Skin of body (tissue), 2 donors: ENCODE data around the gene TFEB. TPM values are rescaled to one million over a fixed set of nuclear protein-coding genes. Genes with fewer than 3 reads are reported as not detected.

ENCODE experiments used
- DNase-seq: peaks from one replicate; lab custom pipeline; 2025; lab: John Stamatoyannopoulos, UW
- total RNA-seq: library from RNA; depleted of rRNA; stranded (reverse); fragments of >200 nt; gene quantifications from one replicate; pipeline ENCODE4 v1.2.3, GENCODE V29; 2014

TFEB gene
- total RNA-seq, 1 donor from 2014 or later = 4.2 TPM

DNA sequence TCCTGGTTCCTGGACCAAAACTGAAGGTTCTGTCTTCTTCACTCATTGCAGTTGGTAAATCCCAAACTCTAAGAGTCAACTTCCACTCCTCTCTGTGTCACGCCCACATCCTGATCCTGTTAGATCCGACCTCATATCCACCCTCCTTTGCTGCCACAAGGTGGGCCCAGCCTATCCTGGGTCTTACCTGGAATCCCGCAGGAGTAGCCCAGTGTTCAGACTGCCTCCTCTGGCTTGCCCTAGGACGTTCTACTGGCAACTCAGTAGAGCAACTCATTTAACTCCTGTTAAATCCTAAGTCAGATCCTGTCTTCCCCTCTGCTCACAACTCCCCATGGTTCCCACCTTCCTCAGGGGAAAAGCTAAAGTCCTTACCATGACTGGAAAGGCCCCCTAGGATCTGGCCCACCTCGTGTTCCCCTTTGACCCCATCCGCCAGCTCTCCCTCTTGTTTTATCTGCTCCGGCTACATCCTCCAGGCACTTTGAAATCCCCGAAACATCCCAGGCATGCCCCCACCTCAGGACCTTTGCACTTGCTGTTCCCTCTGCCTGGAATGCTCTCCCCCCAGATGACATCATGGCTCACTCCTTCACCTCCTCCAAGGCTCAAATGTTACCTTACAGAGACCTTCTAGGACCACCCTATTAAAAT lies 43.9 kb downstream of the TFEB start:
- no peak for DNase-seq

DNA sequence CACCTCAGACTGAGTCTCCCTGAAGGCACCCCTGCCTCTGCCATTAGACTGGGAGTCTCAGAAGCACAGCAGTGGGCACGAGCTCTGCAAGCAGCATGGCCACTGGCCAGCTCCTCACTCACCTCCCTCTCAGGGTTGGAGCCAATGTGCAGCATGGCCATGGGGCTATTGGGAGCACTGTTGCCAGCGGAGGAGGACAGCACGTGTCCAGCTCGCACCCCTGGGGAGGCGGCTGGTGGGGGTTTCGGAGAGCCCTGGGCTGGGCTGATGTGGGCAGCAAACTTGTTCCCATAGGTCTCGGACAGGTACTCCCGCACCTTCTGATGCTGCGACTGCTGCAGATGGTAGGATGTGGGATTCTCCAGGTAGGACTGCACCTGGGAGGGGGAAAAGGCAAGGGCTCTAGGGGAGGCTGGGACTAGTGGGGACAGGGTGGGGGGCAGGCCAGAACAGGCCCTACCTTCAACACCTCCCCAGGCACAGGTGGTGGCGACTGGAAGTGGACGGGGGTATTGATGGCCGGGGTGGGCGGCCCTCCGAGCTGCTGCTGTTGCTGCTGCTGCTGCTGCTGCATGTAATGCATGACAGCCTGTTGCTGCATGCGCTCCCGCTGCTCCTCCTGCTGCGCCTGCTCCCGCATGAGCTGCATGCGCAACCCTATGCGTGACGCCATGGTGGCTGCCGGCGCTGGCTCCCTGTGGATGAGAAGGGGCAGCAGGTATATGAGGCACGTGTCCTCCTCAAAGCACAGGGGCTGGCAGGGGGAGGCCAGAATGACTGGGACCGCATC lies 44.7 kb downstream of the TFEB start:
- DNase-seq = no peak

DNA sequence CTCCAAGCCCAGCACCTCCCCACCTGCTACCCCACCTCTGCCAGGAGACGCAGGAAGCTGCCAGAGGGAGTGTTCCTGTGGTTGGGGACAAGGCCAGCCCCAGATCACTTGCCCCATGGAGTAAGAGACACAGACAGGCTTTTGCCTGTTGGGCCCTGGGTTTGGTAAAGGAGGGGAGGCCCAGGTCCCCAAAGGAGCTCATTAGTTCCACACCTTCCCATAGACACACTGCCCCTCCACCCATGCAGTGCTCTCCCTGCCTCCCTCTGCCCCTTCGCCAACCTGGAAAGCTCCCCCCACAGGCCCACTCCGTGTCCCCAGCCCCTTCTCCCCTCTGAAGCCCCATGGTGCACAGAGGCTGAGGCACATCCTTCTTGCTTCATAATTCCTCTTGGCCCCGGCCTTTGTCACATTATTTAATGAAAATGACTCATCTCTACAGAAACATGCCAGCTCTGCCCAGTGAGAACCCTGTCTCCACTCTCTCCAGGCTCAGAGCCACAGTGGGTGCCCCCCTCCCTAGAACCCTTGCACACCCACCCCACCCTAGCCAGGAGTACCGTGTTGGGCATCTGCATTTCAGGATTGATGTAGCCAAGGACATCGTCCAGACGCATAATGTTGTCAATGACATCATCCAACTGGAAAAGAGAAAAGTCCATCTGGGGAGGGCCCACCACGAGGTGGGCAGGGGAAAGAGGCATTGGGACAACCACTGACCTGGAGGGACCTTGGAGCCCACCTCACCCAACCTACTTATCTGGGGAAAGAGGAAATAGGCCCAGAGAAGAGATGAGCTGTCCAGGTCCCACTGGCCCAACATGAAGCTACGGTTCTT lies 46.0 kb downstream of the TFEB start:
- no peak for DNase-seq

DNA sequence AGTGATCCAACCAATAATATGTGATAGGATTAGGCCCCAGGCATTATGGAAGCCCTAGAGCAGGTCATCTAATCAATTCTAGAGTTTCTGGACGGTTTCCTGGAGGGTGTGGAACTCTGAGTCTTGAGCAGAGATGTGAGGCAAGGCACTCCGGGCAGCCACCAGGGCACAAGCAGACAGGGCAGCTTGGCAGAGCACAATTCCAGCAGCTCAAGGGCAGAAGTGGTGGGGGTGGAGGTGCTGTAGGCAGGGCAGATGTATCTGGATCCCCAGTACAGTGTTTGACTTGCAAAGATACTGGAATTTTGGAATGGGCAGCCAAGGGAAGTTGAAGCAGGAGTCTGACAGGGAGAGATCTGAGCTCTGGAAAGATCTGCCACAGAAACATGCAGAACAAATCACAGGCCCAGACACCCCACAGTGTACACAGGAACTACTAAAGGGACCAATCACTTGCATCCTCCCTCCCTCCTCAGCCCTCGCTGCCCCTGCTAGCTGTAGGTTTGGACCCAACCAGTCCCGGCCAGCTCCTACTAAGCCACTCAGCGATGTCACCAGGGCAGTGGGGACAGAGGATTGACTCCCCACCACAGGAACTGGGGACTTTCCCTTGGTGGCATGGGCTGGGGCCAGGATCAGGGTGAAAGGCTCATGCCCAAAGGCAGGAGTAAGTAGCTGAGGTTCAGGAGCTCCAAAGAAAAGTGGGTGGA lies 47.0 kb downstream of the TFEB start:
- DNase-seq = no peak

DNA sequence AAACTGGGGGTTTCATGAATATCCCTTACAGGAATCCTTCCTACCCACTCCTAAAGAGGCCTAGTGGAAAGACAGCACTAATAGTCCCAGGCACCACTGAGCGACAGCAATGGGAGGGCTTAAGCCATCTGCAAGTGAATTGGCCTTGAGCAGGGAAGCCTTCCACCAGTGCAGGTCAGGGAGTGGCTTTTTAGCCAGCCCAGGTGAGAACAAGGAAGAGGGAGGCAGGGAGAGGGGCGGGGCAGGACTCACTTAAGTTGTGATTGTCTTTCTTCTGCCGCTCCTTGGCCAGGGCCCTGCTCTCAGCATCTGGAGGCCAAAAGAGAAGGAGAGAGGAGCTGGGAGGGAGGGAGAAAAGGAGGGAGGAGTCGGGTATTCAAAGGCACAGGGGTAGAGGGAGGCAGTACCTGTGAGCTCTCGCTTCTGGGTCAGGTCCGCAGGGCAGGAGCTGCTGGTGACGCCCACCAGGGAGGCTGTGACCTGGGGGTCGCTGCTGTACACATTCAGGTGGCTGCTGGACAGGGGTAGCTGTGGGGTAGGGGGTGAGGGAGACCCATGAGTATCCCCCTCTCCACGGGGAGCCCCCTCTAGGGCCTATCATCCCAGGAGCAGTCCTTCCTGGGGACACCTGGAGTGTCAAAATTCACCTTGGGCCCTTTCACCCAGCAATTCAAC lies 47.8 kb downstream of the TFEB start:
- no peak for DNase-seq

DNA sequence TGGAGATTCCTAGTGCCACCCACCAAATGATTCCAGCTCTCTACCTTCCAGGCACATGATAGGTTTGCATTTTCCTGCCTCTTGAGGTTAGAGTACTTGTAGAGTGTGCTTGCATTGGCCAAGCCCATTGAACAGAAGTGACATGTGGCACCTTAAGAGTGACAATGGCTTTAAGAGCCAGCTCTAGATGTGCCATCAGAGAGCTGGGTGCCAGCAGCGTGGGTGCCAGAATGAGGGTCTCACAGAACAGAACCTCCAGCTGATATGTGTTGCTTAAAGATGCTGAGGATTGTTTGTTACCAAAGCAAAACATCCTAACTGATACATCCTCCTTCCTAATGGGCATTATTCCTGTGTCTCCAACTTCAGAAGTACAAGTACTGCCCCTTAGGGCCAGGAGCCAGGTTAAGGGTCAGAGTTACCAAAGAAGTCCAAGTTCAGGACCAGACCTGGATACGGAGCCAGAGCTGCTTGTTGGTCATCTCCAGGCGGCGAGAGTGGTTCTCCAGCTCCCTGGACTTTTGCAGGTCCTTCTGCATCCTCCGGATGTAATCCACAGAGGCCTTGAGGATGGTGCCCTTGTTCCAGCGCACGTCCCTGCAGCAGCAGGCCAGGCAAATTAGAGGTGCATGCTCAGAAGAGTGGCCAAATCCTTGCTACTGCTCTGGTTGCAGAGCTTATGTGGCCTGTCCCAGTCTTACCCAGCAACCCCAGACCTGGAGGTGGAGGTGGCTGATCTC lies 49.6 kb downstream of the TFEB start:
- no peak for DNase-seq

DNA sequence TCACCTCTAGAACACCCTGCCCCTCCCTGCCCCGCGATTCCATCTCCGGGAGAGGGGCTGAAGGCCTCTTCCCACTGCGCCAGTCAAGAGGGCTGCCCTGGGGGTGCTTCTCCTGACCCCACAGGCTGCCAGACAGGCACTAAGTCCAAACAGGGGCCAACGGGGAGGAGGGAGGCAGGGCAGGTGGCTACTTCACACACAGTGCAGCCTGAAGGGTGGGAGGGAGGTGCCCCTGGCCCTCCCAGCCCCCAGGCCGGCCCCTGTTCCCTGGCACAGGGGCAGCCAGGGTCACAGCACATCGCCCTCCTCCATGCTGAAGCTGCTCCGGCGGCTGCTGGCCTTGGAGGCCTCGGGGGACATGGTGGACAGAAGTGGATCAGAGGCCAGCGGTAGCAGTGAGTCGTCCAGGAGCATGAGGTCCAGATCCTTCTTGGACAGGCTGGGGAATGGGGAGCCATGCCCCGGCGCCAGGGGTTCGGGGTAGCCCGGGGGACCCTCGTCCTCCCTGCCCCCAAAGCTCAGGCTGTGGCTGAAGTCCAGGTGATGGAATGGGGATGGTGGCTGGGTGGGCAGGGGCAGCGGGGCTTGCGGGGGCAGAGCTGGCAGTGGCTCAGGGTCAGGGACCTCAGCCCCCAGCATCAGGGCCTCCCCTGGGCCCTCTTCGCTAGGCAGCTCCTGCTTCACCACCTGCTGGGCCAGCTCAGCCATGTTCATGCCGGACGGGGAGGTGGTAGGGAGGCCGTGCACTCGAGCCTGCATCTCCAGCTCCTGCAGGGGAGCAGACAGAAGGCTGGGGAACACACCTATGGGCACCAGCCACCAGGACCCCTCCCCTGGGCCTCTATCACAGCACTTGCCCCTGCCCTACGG lies 50.9 kb downstream of the TFEB start:
- DNase-seq = no peak

DNA sequence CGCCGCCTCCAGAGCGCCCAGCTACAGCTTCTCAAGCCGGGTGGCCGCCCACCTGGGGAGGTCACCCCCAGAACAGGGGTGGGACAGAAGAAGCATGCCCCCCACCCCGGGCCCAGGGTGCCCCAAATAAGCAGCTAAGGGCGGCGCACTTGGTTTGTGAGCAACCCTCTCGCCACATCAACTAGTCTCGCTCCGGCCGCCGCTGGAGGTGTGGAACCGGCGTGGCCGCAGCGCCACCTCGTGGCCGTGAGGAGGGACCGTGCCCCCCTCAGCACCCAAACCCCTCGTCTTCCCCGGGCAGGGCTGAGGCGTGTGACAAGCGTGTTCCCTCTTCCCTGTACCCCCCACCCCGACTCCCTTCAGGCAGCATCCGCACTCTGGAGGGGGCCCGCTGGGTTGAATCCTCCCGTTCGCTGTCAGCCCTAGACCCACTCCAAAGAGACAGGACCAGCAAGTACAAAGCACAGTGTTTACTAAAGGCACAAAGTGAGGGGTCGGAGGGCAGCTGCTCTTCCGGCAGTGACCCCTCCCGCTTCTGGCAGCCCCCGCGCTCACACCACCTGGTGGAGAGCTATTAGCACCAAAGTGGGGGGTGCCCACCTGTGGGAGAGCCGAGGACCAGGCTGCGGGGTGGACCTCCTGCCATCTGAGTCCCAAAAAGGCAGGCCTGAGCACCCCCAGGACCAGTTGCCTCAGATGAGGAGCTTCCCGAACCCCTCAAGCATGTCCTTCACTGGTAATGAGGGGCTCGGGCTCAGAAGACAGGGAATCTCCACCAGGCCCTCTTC lies 51.7 kb downstream of the TFEB start:
- peak; percentile 51 for DNase-seq

DNA sequence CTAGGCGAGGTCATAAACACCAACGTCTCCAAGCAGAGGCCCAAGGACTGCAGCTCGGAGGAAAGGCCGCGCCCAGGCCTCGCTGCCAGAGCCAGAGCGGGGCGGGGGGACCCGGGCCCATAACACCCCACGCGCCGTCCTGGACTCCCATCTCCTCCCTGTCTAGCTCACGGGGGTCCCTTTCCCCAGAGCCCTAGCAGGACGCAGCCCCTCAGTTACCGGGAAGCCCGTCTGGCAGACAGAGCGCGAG lies 52.2 kb downstream of the TFEB start:
- DNase-seq = no peak

DNA sequence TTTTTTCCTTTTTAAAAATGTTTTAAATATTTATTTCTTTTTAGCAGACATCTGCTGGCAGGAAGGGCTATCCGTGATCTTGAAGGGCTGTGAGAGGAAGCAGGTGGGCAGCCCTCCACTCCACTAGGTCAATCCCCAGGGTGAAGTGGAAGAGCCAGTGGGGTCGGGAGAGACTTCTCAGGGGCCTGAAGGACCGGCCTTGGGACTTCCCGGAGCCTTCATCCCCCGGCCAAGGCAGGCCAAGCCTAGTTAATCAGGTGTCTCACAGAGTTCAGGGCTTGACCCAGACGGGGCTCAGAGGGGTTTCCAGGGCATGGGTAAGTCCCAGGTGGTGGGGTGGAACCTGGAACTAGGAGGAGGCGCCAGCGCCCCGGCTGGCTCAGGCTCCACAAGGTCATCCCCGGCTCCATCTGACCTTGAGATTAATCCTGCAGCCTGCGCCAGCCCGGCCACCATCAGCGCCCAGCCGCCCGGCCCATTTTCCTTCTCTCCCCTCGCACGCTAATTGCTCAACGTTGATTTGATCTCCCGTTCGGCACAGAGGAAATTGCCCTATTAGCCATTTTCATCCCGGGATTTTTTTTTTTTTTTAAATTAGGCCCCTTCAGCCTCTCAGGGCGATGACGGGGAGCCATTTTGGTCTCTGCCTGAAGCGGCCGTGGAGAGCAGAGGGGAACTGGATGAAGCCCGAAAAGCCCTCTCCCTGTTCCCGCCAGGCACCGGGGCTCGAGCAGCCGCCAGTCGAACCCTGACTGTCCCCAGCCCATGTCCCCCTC lies 52.7 kb downstream of the TFEB start:
- no peak for DNase-seq

DNA sequence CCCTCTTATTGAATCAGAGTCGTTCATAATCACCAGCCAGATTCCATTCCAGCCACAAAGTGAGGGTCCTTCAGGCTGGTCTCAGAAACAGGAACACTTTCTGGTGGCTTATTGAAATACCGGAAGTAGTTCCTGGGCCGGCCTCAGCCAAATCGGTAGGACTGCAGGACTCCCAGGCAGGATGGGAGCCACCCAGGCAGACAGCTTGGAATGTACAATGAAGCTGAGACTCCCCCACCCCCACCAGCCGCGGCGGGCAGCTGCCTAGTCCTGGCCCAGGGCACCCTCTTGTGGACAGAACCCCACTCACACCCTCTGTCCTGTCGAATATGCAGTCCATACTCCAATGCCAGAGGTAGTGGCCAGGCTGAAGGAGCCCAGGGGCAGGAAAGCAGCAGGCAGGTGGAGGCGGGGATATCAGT lies 53.3 kb downstream of the TFEB start:
- peak; percentile 87 for DNase-seq

DNA sequence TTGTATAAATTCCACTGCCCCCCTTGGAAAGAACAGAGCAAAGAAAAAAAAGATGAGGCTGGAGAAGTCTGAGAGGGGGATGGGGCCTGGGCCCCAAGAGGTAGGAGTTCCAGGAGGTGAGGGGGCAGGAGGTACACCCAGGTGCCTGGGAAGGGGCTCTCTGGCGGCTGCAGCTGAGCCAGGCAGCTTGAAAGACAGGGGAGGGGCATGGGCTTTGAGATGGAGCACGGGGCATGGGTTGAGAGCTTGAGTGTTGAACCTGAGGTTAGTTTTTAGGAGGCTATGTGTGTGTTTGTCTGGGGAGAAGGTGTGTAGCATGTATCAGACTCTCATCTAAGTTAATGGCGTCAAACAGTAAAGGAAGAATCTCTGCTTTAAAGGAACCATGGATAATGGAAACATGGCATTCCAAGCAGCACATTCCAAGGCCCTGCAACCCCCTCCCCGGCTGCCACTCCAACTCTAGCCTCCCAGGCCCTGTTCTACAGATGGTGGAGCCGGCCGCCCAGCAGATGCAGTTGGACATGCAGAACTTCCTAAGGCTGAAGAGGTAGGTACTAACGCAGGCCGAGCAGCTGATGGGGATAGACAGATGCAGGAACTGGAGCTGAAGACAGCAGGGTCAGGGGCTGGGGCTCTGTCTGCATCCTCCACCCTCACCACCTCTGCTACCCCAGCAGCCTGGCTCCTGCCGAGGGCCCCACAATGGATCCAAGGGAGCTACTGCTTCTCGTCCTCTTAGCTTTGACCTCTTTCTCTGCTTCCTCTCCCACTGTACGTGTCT lies 55.0 kb downstream of the TFEB start:
- DNase-seq = no peak

DNA sequence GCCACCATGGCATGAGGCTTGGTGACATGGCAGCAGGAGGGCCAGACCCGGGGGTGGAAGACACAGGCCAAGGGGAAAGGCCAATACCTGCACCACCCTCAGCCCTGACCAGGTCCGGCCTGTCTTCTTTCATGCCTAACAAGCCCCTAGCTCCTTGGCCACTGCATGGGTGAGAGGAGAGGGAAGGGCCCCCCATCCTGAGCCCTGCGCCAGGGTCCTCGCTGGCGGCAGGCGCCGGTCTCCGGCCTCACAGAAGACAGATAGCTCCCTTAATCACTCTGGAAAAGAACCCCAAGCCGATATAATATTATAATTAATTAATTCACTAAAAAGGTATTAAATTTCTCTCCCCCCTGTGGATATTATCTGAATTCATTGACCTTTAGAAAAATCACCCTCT lies 55.7 kb downstream of the TFEB start:
- no peak for DNase-seq

DNA sequence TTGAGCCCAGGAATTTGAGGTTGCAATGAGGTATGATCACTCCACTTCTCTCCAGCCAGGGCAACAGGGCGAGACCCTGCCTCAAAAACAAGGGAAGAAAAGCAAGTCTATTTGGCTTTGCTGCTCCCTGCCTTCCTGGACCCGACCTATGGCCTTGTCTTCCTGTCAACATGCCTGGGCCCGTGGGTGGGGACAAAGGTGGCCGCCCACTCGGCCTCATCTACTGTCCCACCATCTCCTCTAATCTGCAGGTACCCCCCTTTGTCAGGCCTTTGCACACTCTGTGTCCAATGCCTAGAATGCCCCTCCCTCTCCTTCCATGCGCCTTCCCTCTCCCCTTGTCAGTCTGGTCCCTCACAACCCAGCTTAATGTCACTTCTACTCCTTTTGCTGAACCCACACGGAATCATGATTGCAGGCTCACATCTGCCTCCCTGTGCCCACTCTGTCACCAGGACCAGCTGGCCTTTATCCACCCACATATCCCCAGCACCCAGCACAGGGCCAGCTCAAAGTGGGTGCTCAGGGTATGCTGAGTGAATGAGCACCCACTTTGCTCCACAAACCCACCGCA lies 56.8 kb downstream of the TFEB start:
- no peak for DNase-seq

DNA sequence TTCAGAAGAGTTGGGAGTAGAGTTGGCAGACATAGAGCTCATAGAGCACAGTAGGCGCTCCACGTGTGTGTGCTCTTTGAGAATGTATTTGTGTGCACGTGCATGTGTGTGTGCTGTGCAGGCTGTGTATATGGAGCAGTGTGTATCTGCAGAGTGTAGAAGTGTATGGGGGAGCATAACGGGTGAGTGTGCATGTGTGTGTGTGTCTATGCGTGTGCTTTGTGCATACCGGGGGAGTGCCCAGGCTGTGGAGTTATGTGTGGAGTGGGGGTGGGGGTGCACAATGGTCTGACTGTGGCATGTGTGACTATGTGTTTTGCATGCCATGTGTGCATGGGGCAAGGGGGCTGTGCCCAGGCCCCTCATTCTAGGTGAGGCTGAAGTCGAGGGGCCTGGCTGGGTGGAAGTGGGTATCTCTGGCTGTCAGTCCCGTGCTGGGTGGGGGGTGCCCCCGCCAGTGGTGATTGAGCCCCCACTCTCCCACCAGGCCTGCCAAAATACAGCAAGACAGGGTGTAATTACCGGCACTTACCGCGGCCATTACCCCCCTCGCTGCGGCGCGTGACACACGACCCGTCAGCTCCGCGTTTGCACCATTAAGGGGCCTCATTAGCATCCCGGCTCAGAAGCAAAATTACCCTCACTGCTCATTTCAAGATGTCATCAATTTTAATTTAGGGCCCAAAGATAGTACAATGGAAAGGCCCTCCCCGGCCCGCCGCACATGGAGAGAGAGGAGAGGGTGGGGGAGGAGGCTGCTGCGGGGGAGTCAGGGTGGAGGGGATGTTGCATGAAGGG lies 58.1 kb downstream of the TFEB start:
- no peak for DNase-seq

DNA sequence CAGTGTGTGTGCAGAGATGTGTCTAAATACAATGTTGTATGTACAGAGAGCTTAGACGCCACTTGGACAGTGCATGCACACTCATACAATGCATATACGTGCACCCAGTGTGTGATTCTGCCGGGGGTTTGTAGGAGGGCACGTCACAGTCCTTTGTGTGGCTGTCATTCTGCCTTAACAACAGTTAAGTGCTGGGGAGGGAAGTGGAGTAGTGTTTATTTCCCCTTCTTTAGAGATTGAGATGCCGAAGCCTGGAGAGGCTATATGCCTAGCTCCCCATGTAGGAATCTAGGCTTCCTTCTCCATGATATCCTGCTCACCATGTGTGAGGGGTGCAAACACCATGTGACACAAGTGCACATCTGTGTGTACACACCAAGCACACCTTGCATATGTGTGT lies 59.0 kb downstream of the TFEB start:
- DNase-seq = no peak
